AG04450 (cell line): ENCODE results near the gene MYO1H. TPM values are rescaled to one million over a fixed set of nuclear protein-coding genes. Genes with fewer than 3 reads are reported as not detected.

ENCODE experiments used
- CTCF ChIA-PET: fragments of 300-600, 350-600 bp; formaldehyde crosslinking; extraction: SDS; loops from one replicate; lab custom pipeline; 2022; ENCODE audit warnings: antibody characterized with exemption, inconsistent platforms; lab: Charles Lee
- POLR2A ChIA-PET: fragments of 350-600 bp; formaldehyde crosslinking; extraction: SDS; loops from one replicate; lab custom pipeline; 2021; ENCODE audit warnings: antibody characterized with exemption, inconsistent platforms; lab: Yijun Ruan, JAX
- DNase-seq: peaks from one replicate; pipeline ENCODE4 v3.0.0-alpha.2; 2011; ENCODE audit warnings: low read depth, low spot score
- H3K27ac ChIP-seq: one replicate; pipeline ENCODE4 v1.5.1; 2012; ENCODE audit warnings: low read depth, low read length, control low read depth
- H3K27me3 ChIP-seq: one replicate; pipeline ENCODE4 v1.6.0; 2012; ENCODE audit warnings: low read length; ENCODE audit not compliant: control insufficient read depth, insufficient read depth
- H3K4me3 ChIP-seq: 2 replicates; pipeline ENCODE4 v1.5.1; 2011; ENCODE audit warnings: mild to moderate bottlenecking, low read depth, low read length, control low read depth
- H3K9me3 ChIP-seq: 2 replicates; pipeline ENCODE4 v1.5.1; 2012; ENCODE audit warnings: low read length; ENCODE audit not compliant: control insufficient read depth, insufficient read depth
- polyA plus RNA-seq: library from polyadenylated mRNA; depleted of rRNA; stranded (reverse); fragments of >200 nt; gene quantifications from 2 replicates; pipeline ENCODE4 v1.2.3, GENCODE V29; 2011
- TF ChIP-seq, protein P1 (sequence below): IDR thresholded peaks from 2 replicates; pipeline ENCODE4 v1.5.1; 2011; ENCODE audit warnings: low read depth, low read length, control low read depth, inconsistent platforms

MYO1H gene
- polyA plus RNA-seq, 1 experiment: not detected

GRCh38 chr12:109476807-109477184 is 129.1 kb downstream of the MYO1H start:
- POLR2A ChIA-PET: interaction anchor here (0.6 to 1.9 kb wide), 6 partner anchors 14 to 743 kb away, joined by 3 to 12 read pairs (median 3); no protein-coding TSS in a partner anchor
- Histone ChIP-seq H3K9me3 (no peaks in the 10 kb centered on the region), H3K27me3 (no peaks in the 10 kb centered on the region), H3K4me3 (peak overlapping the region; percentile 97), H3K27ac (peak overlapping the region; percentile 98)
- no peak for DNase-seq
- TF ChIP-seq, protein P1, sequence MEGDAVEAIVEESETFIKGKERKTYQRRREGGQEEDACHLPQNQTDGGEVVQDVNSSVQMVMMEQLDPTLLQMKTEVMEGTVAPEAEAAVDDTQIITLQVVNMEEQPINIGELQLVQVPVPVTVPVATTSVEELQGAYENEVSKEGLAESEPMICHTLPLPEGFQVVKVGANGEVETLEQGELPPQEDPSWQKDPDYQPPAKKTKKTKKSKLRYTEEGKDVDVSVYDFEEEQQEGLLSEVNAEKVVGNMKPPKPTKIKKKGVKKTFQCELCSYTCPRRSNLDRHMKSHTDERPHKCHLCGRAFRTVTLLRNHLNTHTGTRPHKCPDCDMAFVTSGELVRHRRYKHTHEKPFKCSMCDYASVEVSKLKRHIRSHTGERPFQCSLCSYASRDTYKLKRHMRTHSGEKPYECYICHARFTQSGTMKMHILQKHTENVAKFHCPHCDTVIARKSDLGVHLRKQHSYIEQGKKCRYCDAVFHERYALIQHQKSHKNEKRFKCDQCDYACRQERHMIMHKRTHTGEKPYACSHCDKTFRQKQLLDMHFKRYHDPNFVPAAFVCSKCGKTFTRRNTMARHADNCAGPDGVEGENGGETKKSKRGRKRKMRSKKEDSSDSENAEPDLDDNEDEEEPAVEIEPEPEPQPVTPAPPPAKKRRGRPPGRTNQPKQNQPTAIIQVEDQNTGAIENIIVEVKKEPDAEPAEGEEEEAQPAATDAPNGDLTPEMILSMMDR: no peak
- CTCF ChIA-PET: interaction anchor here (0.8 to 4.0 kb wide), 8 partner anchors 9 to 49 kb away, joined by 3 to 20 read pairs (median 6); no protein-coding TSS in a partner anchor

- TF ChIP-seq, protein P1: no peak
- H3K27ac ChIP-seq: peak within 1 kb of the TSS; percentile 98
- ChIA-PET CTCF (interaction anchor here (0.8 to 4.0 kb wide), 8 partner anchors 10 to 50 kb away, joined by 3 to 20 read pairs (median 6); no protein-coding TSS in a partner anchor), POLR2A (interaction anchor here (0.6 to 1.9 kb wide), 6 partner anchors 15 to 744 kb away, joined by 3 to 12 read pairs (median 3); no protein-coding TSS in a partner anchor)
- peak; percentile 78 for DNase-seq
- H3K9me3 ChIP-seq: no peaks in the 10 kb centered on the region
- no peaks in the 10 kb centered on the region for H3K27me3 ChIP-seq
- H3K4me3 ChIP-seq: peak within 1 kb of the TSS; percentile 97
Measured at GRCh38 chr12:109477185-109477962, 129.7 kb downstream of the MYO1H start, which contains the start of the genes KCTD10 and UBE3B. Gene KCTD10, minus strand, starts transcription at chr12:109477300. Its CDS starts 38 bp downstream, at chr12:109477262. Gene UBE3B, plus strand, starts transcription at chr12:109477634. Its CDS starts 5,918 bp downstream, at chr12:109483552.

- DNase-seq: no peak
- CTCF ChIA-PET: interaction anchor here (1.2 to 4.0 kb wide), 4 partner anchors 16 to 50 kb away, joined by 3 to 20 read pairs (median 16); no protein-coding TSS in a partner anchor
- H3K27ac ChIP-seq: peak overlapping the region; percentile 98
- TF ChIP-seq, protein P1: no peak
- no peaks in the 10 kb centered on the region for H3K9me3 ChIP-seq
- no peaks in the 10 kb centered on the region for H3K27me3 ChIP-seq
- POLR2A ChIA-PET: interaction anchor here (0.9 to 1.9 kb wide), 5 partner anchors 15 to 32 kb away, joined by 3 to 12 read pairs (median 3); no protein-coding TSS in a partner anchor
- H3K4me3 ChIP-seq: peak overlapping the region; percentile 97
Measured at GRCh38 chr12:109477963-109478315, 130.2 kb downstream of the MYO1H start.

GRCh38 chr12:109479761-109480160 is 132.1 kb downstream of the MYO1H start:
- Histone ChIP-seq H3K27ac (no peak overlapping the region), H3K9me3 (no peaks in the 10 kb centered on the region), H3K4me3 (no peak overlapping the region), H3K27me3 (no peaks in the 10 kb centered on the region)
- POLR2A ChIA-PET: no interaction called here
- TF ChIP-seq, protein P1: no peak
- CTCF ChIA-PET: interaction anchor here (0.5 to 4.0 kb wide), 3 partner anchors 45 to 226 kb away, joined by 5 to 18 read pairs (median 7); no protein-coding TSS in a partner anchor
- no peak for DNase-seq
